DND-41 (cell line): ENCODE data around the gene GTPBP6.
A peak's percentile ranks its signal among the peaks of the same experiment; 100 is the strongest.

Experiments used
- ATAC-seq: fragments of 200-7000 bp; cut with Tn5 transposase; 3 replicates; pipeline ENCODE4 v1.9.1; 2021; ENCODE audit warnings: low read depth; ENCODE audit not compliant: insufficient read depth
- DNase-seq: peaks from one replicate; pipeline ENCODE4 v3.0.0-alpha.2; 2020
- H2AFZ ChIP-seq: 2 replicates; pipeline ENCODE4 v1.6.0; 2012; ENCODE audit warnings: low read depth, low read length
- H3K27ac ChIP-seq: 2 replicates; pipeline ENCODE4 v1.5.1; 2012; ENCODE audit warnings: low read length, inconsistent platforms
- H3K27me3 ChIP-seq: fragments of 200-600 bp; sonication (generic); 2 replicates; pipeline ENCODE4 v1.6.0; 2012; ENCODE audit warnings: low read length, mild to moderate bottlenecking, inconsistent platforms; ENCODE audit not compliant: insufficient read depth, poor library complexity
- H3K36me3 ChIP-seq: 2 replicates; pipeline ENCODE4 v1.5.1; 2012; ENCODE audit warnings: low read length, inconsistent platforms; ENCODE audit not compliant: insufficient read depth
- H3K4me1 ChIP-seq: 2 replicates; pipeline ENCODE4 v1.5.1; 2012; ENCODE audit warnings: mild to moderate bottlenecking, low read length; ENCODE audit not compliant: insufficient read depth
- H3K4me2 ChIP-seq: 2 replicates; pipeline ENCODE4 v1.6.0; 2012; ENCODE audit warnings: mild to moderate bottlenecking, moderate library complexity, low read length, inconsistent platforms; ENCODE audit not compliant: insufficient read depth
- H3K4me3 ChIP-seq, 2 experiments: fragments of 200-600 bp in 1 of 2; shearing (Covaris generic) in 1 of 2; 2 replicates each; pipeline ENCODE4 v1.5.1; 2012 to 2016; ENCODE audit warnings: inconsistent platforms in 2 of 2, low read length in 2 of 2, mild to moderate bottlenecking in 2 of 2, low read depth in 1 of 2, moderate library complexity in 1 of 2
- H3K79me2 ChIP-seq: 2 replicates; pipeline ENCODE4 v1.6.0; 2012; ENCODE audit warnings: low read length, inconsistent platforms; ENCODE audit not compliant: insufficient read depth
- H3K9ac ChIP-seq: 2 replicates; pipeline ENCODE4 v1.6.0; 2012; ENCODE audit warnings: low read depth, mild to moderate bottlenecking, inconsistent platforms, low read length, moderate library complexity
- H3K9me3 ChIP-seq: 2 replicates; pipeline ENCODE4 v1.5.1; 2012; ENCODE audit warnings: low read length, moderate library complexity, mild to moderate bottlenecking, inconsistent platforms; ENCODE audit not compliant: insufficient read depth, severe bottlenecking
- H4K20me1 ChIP-seq: 2 replicates; pipeline ENCODE4 v1.6.0; 2012; ENCODE audit warnings: low read length; ENCODE audit not compliant: insufficient read depth
- CTCF ChIP-seq: IDR thresholded peaks from 2 replicates; pipeline ENCODE4 v1.5.1; 2012; ENCODE audit warnings: borderline replicate concordance, low read length, moderate library complexity, mild to moderate bottlenecking; ENCODE audit not compliant: poor library complexity, severe bottlenecking; ENCODE audit errors: extremely low read depth
- EZH2 ChIP-seq: IDR thresholded peaks from 3 replicates; pipeline ENCODE4 v1.6.1; 2012; ENCODE audit warnings: borderline replicate concordance, low read depth, mild to moderate bottlenecking, moderate library complexity, low read length, inconsistent platforms; ENCODE audit not compliant: severe bottlenecking

Gene GTPBP6

GRCh38 chrX:332916-333610, 14.5 kb upstream of the GTPBP6 start:
- Histone ChIP-seq H3K9ac (no peak overlapping the region), H2AFZ (no peak overlapping the region), H3K4me2 (no peak overlapping the region), H3K4me3 (no peak overlapping the region), H3K79me2 (no peaks in the 10 kb centered on the region), H3K9me3 (no peaks in the 10 kb centered on the region), H3K36me3 (peaks cover 45% of the 10 kb centered on the region), H4K20me1 (peaks cover 7% of the 10 kb centered on the region), H3K27ac (no peak overlapping the region), H3K27me3 (no peaks in the 10 kb centered on the region), H3K4me1 (no peaks in the 10 kb centered on the region)
- TF ChIP-seq EZH2 (no peak), CTCF (no peak)
- DNase-seq (no peak), ATAC-seq (no peak)

- no peak for DNase-seq
- H3K27ac ChIP-seq: no peak overlapping the region
- no peak for ATAC-seq
- peaks cover 39% of the 10 kb centered on the region for H3K36me3 ChIP-seq
- H3K4me1 ChIP-seq: no peaks in the 10 kb centered on the region
- no peaks in the 10 kb centered on the region for H3K9me3 ChIP-seq
- peaks cover 7% of the 10 kb centered on the region for H4K20me1 ChIP-seq
- H3K9ac ChIP-seq: no peak overlapping the region
- no peak overlapping the region for H3K4me3 ChIP-seq
- no peaks in the 10 kb centered on the region for H3K79me2 ChIP-seq
- H3K27me3 ChIP-seq: no peaks in the 10 kb centered on the region
- H3K4me2 ChIP-seq: no peak overlapping the region
- H2AFZ ChIP-seq: no peak overlapping the region
- TF ChIP-seq CTCF (no peak), EZH2 (no peak)
These were observed 13.9 kb upstream of the GTPBP6 start for GRCh38 chrX:332496-332860.

- no peak for DNase-seq
- no peak overlapping the region for H3K27ac ChIP-seq
- no peaks in the 10 kb centered on the region for H3K9me3 ChIP-seq
- H2AFZ ChIP-seq: no peak overlapping the region
- H4K20me1 ChIP-seq: peaks cover 7% of the 10 kb centered on the region
- no peak overlapping the region for H3K4me3 ChIP-seq
- no peaks in the 10 kb centered on the region for H3K4me1 ChIP-seq
- peaks cover 36% of the 10 kb centered on the region for H3K36me3 ChIP-seq
- H3K4me2 ChIP-seq: no peak overlapping the region
- H3K27me3 ChIP-seq: no peaks in the 10 kb centered on the region
- no peak for TF ChIP-seq CTCF
- no peak for TF ChIP-seq EZH2
- no peak overlapping the region for H3K9ac ChIP-seq
- ATAC-seq: peak; percentile 20
- no peaks in the 10 kb centered on the region for H3K79me2 ChIP-seq
These were observed 13.4 kb upstream of the GTPBP6 start for GRCh38 chrX:331825-332495.
